Measurements from ENCODE around the gene GPR17. TPM values are rescaled to one million over a fixed set of nuclear protein-coding genes. Genes with fewer than 3 reads are reported as not detected.

The GPR17 gene
- total RNA-seq, 4 donors from 2014 or later, result 0.20 TPM; not detected in 3

DNA sequence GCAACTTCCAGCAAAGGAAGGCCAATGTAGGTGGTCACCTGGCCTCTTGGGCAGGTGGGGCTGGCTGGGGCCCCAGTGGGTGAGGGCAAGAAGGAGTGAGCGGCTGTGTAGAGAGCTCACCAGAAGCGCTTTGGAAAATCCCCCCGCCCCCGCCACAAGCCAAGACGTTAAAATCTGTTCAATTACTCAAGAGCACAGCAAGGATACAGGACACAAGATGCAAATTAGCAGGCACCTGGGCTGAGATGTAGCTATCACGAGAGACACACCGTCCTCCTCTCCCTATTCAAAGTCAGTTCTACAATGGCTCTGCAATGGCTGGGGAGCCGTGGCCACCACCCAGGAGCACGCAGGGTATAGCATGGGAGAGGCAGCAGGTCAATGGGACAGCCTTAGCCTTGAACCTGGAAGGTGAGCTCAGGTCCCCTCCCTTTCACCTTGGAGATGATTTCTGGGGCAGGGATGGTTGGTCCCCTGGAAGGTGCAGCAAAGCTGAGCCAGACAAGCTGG lies 38.5 kb upstream of the GPR17 start:
- intact Hi-C loops (cut with DNase I; ENCODE audit: low total_unique reads), result no loop called here
- H3K4me1 ChIP-seq, result no peaks in the 10 kb centered on the region

DNA sequence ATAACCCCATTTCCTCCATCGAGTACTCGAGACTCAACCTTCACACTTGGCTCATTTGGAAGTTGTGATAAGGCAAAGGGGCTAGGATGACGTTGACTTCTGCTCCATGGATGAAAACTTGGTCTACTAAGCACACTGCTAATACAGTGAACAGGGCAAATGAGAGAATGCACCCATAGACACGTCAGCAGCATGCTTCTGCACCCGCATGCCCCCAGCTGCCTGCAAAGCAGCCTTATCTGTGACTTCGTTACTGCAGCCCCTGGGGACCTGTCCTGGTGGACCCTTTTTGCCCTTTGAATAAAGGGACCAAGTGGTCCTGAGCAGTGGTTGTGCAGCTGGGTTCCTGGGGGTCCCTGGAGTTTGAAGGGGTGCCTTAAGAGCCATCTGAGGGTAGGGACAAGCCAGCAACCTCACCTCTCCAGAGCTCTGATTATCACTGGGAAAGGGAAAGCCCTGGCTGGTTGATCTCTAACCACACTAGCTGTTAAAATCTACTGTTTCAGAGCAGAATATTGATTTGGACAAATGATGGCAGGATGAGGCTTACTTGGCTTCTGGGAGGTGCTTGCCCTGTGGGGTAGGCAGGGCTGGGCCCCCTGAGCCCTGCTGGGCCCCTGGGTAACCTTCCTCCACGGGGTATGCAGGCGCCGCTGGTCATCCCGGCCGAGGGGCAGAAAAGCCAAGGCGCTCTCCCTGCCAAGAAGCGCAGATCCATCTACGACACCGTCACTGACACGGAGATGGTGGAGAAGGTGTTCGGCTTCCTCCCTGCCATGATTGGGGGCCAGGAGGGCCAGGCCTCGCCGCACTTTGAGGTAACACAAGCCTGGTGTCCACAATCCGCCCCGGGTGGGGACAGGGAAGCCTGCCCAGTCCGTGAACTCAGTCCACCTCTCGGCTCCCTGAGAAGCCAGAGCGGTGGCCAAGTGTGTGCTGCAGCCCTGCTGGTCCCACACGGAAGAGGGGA lies 37.6 kb upstream of the GPR17 start:
- Histone ChIP-seq H3K4me3 (no peak overlapping the region), H3K27ac (no peak overlapping the region), H3K9me3 (no peaks in the 10 kb centered on the region), H3K4me1 (no peaks in the 10 kb centered on the region), H3K27me3 (no peaks in the 10 kb centered on the region), H3K36me3 (no peaks in the 10 kb centered on the region)
- no peak for TF ChIP-seq POLR2A (IDR thresholded peaks at IDR 0.05)
- TF ChIP-seq, protein P1, sequence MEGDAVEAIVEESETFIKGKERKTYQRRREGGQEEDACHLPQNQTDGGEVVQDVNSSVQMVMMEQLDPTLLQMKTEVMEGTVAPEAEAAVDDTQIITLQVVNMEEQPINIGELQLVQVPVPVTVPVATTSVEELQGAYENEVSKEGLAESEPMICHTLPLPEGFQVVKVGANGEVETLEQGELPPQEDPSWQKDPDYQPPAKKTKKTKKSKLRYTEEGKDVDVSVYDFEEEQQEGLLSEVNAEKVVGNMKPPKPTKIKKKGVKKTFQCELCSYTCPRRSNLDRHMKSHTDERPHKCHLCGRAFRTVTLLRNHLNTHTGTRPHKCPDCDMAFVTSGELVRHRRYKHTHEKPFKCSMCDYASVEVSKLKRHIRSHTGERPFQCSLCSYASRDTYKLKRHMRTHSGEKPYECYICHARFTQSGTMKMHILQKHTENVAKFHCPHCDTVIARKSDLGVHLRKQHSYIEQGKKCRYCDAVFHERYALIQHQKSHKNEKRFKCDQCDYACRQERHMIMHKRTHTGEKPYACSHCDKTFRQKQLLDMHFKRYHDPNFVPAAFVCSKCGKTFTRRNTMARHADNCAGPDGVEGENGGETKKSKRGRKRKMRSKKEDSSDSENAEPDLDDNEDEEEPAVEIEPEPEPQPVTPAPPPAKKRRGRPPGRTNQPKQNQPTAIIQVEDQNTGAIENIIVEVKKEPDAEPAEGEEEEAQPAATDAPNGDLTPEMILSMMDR (IDR thresholded peaks at IDR 0.05 in 4 of 5, conservative IDR thresholded peaks at IDR 0.05 in 1 of 5), result no peak
- ATAC-seq (no peak), DNase-seq (no peak)
- in situ Hi-C loops (cut with MboI; ENCODE audit: low sequenced_read_pairs in 4 of 4), result no loop called here
- intact Hi-C loops (cut with DNase I; ENCODE audit: low total_unique reads), result no loop called here

More for the DNA sequence above, 38.5 kb upstream of the GPR17 start:
- no peak for TF ChIP-seq POLR2A (IDR thresholded peaks at IDR 0.05)
- TF ChIP-seq, protein P1 (IDR thresholded peaks at IDR 0.05 in 4 of 5, conservative IDR thresholded peaks at IDR 0.05 in 1 of 5), result no peak
- H3K4me3 ChIP-seq, result no peak overlapping the region
- no peaks in the 10 kb centered on the region for H3K9me3 ChIP-seq
- DNase-seq, result no peak
- in situ Hi-C loops (cut with MboI; ENCODE audit: low sequenced_read_pairs in 4 of 4), result no loop called here
- no peaks in the 10 kb centered on the region for H3K36me3 ChIP-seq
- no peaks in the 10 kb centered on the region for H3K27me3 ChIP-seq
- H3K27ac ChIP-seq, result no peak overlapping the region
- ATAC-seq, result no peak

DNA sequence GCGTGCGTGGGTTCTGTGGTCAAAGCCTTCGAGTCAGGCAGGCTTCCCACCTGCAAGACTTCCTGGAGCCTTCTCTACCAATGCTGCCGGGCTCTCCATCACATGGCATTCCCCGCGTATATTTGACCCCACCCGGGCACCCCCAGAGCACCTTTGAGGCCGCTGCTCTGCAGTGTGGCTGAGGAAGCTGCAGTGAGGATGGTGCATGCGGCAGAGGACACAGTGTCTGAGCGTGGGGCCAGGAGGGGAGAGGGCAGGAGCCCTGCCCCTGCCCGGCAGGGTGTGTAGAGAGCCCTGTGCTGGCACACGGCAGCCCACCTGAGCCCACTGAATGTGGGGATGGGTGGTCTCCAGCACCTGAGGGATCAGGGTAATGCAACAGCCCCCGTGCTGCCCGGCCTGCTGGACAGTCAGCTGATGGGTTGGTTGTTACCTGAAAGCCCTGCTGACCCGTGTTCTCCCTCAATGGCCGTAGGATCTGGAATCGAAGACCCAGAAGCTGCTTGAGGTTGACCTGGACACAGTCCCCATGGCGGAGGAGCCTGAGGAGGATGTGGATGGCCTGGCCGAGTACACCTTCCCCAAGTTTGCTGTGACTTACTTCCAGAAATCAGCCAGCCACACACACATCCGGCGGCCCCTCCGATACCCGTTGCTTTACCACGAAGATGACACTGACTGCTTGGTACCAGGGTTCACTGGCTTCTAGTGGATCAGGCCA lies 36.8 kb upstream of the GPR17 start:
- TF ChIP-seq, protein P1 (IDR thresholded peaks at IDR 0.05 in 4 of 5, conservative IDR thresholded peaks at IDR 0.05 in 1 of 5), result no peak
- TF ChIP-seq POLR2A (IDR thresholded peaks at IDR 0.05), result no peak

DNA sequence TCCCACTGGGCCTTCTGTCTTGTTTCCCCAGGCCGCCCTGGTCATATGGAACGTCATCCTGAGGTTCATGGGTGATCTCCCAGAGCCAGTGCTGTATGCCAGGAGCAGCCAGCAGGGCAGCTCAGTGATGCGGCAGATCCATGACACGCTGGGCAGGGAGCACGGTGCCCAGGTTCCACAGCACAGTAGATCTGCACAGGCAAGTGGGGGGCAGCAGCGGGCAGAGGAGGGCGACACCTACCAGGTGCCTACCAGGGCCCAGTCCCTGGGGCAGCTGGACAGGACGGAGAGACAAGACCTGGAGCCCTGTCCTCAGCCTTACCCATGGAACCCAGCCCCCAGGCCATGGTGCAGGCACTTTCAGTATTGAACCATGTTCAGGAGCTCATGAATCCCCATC lies 36.1 kb upstream of the GPR17 start:
- intact Hi-C loops (cut with DNase I; ENCODE audit: low total_unique reads) (no loop called here), in situ Hi-C loops (cut with MboI; ENCODE audit: low sequenced_read_pairs in 4 of 4) (no loop called here)
- no peak overlapping the region for H3K27ac ChIP-seq
- no peaks in the 10 kb centered on the region for H3K4me1 ChIP-seq
- ATAC-seq, result no peak
- H3K36me3 ChIP-seq, result no peaks in the 10 kb centered on the region
- no peak for DNase-seq
- H3K27me3 ChIP-seq, result no peaks in the 10 kb centered on the region
- H3K4me3 ChIP-seq, result no peak overlapping the region
- TF ChIP-seq, protein P1 (IDR thresholded peaks at IDR 0.05 in 4 of 5, conservative IDR thresholded peaks at IDR 0.05 in 1 of 5), result no peak
- no peak for TF ChIP-seq POLR2A (IDR thresholded peaks at IDR 0.05)
- no peaks in the 10 kb centered on the region for H3K9me3 ChIP-seq

More for the DNA sequence above, 36.8 kb upstream of the GPR17 start:
- no peak overlapping the region for H3K4me3 ChIP-seq
- no peaks in the 10 kb centered on the region for H3K4me1 ChIP-seq
- no peak overlapping the region for H3K27ac ChIP-seq
- intact Hi-C loops (cut with DNase I; ENCODE audit: low total_unique reads), result no loop called here
- no peaks in the 10 kb centered on the region for H3K9me3 ChIP-seq
- ATAC-seq (no peak), DNase-seq (no peak)
- H3K27me3 ChIP-seq, result no peaks in the 10 kb centered on the region
- no peaks in the 10 kb centered on the region for H3K36me3 ChIP-seq
- in situ Hi-C loops (cut with MboI; ENCODE audit: low sequenced_read_pairs in 4 of 4), result no loop called here
